Measurements from ENCODE around the gene ZNF3.

GRCh38 chr7:100051611-100052010 is 29.9 kb downstream of the ZNF3 start:
- TF ChIP-seq CTCF (IDR thresholded peaks at IDR 0.05), result no peak
- no peak for TF ChIP-seq EP300 (IDR thresholded peaks at IDR 0.05)
